GM19397 (cell line): ENCODE results near the gene ZBTB21.

ENCODE experiments used
- ATAC-seq: cut with Tn5 transposase; IDR thresholded peaks from one replicate; pipeline ENCODE4 v1.9.1; 2021; ENCODE audit warnings: mild to moderate bottlenecking, moderate library complexity; ENCODE audit not compliant: unreplicated experiment

Gene ZBTB21

GRCh38 chr21:42009831-42010506 lies at the start of gene ZBTB21:
Gene ZBTB21 (minus strand): TSS chr21:42010360. CDS start chr21:41994095, 16,265 bp downstream.
- ATAC-seq = peak; percentile 69

DNA sequence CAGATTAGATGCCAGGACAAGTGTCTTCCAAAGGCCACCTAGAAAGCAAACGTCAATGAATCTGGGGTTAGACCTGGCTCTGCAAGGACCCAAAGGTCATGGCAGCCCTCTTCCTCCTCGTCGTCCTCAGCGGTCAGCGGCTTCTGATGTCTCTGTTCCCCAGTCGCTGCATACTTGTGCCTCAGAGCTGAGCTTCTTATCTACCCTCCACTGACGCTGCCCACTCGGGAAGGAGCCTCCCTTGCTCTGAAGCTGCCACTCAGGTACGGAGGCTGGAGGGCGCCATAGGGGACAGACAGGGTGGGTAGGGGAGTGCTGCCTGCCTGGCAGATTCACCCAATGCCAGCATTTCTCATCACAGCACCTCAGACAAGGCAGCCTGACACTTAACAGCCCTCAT lies 49.6 kb upstream of the ZBTB21 start:
- no peak for ATAC-seq

GRCh38 chr21:42059141-42059540 lies 49.0 kb upstream of the ZBTB21 start:
- no peak for ATAC-seq

DNA sequence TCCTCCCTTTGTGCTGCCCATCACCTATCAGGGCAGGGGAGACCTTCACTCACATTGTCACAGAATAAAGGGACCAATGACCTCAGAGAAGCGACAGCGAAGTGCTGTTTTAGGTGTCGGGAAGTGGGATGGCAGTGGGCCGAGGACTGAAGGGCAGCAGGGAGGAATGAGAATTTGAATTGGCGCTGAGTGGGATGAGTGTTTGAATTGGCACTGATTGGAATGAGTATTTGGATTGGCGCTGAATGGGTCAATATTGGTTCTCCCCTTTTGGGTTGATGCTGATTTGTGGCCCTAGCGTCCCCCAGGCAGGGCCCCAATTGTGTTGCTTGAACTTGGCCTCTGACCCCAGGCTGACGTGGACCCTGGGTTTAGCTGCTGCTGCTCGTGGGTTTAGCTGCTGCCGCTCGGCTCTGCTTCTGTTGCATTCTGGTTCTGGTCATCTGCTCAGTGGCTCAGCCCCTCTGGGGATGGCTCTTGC lies 48.5 kb upstream of the ZBTB21 start:
- no peak for ATAC-seq

DNA sequence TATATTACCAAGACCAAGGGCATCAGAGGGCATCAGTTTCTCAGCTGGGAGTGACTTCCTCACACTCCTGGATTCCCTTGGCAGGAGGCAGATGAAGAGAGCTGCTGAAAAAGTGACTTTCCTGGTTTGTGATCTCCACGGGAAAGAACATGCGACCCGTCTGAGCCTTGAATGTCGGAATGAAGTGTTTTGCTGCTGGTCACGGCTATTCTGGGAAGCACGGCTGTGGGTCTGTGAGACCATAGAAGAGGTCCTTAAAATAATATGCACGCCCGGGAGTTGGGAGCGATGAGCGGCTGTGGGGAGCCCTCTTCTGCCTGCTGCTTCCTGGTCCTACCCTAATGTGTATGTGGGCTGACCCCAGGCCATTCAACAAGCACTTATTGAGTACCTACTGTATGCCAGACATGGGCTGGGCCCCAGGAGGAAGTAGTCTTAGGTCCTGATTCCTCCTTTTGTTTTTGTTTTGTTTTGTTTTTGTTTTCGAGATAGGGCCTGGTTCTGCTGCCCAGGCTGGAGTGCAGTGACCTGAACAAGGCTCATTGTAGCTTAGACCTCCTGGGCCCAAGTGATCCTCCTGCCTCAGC lies 47.8 kb upstream of the ZBTB21 start:
- no peak for ATAC-seq

- no peak for ATAC-seq
Measured at GRCh38 chr21:42056996-42057689, 47.0 kb upstream of the ZBTB21 start.

GRCh38 chr21:42056468-42056867 lies 46.3 kb upstream of the ZBTB21 start:
- no peak for ATAC-seq

DNA sequence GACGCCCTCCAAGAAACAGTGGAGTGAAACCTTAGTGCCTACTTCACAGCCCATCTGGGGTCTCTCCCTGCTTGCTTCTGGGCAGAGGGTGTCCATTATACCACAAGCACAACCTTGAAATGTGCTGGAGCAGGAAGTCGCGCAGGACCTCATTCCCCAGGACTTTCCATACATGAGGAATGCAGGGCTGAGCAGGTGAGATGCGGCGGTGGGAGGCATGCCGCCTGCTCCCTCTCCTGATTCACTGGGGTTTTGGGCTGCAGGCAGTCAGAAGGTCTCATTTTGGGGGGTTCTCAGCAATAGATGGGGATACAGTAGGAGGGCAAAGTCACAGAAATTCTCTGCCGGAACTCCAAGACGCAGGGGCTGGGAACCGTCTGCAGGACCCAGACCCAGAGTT lies 45.3 kb upstream of the ZBTB21 start:
- no peak for ATAC-seq

- ATAC-seq = no peak
Measured at GRCh38 chr21:42051788-42052187, 41.6 kb upstream of the ZBTB21 start.

DNA sequence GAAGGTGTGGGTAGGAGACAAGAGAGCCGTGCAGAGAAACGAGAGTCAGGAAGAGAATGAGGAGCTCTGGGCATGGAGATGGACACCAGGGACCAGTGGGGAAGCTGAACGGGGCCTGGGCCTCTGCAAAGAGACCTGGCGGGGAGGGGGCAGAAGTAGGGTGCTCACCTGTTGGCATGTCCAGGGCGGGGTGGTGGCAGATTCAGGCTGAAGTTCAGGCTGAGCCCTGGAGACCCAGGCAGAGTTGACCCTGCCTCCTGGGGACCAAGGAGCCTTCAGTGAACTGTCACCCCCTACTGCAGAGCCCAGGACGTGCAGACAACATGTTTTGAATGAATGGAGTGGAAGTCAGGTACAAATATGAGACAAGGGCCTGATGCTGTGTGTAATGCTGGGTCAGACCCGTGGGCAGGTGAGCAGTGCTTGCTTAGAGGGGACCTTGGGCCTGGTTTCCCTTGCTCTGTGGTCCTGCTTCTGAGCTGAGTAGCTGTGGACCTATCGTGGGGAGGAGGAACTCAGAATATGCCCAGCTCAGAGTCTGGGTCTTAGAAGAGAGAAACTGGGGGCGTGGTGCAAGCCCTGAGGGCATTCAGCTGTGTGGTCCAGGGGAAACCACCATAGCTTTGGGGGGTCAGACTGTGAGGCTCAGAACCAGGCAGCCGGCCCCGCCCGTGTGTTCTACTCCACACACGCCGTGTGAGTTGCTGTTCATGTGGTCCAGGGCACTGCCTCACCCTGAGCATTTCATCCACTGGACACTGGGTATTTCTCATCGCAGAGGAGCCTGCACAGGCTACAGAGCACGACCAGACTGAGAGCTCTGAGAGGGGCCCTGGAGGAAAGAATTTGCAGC lies 39.6 kb upstream of the ZBTB21 start:
- ATAC-seq = no peak

GRCh38 chr21:42048870-42049577 lies 38.9 kb upstream of the ZBTB21 start:
- no peak for ATAC-seq

- ATAC-seq = no peak
Measured at GRCh38 chr21:42047821-42048613, 37.9 kb upstream of the ZBTB21 start.

DNA sequence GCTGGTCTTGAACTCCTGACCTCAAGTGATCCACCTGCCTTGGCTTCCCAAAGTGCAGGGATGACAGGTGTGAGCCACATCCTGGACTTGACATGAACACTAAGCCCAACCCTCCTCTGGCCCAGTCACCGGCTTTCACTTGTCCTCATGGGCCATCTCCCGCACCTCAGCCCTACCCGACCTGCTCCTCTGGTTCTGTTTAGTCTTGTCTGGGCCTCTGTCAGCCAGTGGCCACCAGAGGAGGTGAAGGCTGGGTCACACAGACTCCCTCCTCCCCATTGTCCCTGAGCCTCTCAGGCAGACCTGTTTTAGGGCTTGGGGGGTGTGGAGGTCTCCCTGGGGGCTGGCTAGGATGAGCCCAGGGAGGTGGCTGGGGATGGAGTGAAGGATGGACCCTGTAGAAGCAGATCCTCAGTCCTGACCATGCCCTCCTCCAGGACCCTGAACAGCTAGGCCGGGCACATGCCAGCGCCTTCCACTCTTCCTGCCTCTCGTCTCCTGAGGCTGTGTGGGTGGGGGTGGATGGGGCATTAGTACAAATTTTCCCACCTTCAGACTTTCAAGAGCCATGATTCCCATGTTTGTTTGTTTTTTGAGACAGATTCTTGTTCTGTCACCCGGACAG lies 34.8 kb upstream of the ZBTB21 start:
- ATAC-seq = no peak

- no peak for ATAC-seq
Measured at GRCh38 chr21:42043961-42044360, 33.8 kb upstream of the ZBTB21 start.

- no peak for ATAC-seq
Measured at GRCh38 chr21:42043201-42043895, 33.2 kb upstream of the ZBTB21 start.

GRCh38 chr21:42042651-42043050 lies 32.5 kb upstream of the ZBTB21 start:
- ATAC-seq = no peak

DNA sequence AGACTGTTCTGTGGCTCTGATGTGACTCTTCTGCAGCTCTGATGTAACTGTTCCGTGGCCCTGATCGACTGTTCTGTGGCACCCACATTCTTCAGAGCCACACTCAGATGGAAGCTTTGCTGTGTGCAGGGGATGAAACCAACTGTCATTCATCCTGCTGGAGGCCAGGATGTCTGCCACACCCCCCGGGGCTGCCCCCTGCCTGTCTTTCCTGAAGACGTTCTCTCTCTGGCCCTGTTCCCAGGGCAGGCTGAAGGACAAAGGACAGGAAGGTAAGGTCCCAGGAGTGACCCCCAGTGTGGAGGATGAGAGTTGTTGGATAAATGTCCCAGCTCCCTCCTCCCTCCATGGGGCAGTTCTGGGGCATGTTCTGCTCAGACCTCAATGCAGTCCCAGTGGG lies 31.6 kb upstream of the ZBTB21 start:
- ATAC-seq = no peak

- ATAC-seq = no peak
Measured at GRCh38 chr21:42041246-42041645, 31.1 kb upstream of the ZBTB21 start.
